Ishikawa (cell line): ENCODE data around the gene TELO2.

ENCODE experiments used
- CEBPB ChIP-seq: IDR thresholded peaks from 2 replicates; pipeline ENCODE4 v1.6.1; 2012
- CREB1 ChIP-seq: IDR thresholded peaks from 2 replicates; pipeline ENCODE4 v1.6.1; 2012; ENCODE audit warnings: low read depth
- EGR1 ChIP-seq: IDR thresholded peaks from 2 replicates; pipeline ENCODE4 v1.6.1; 2012
- EP300 ChIP-seq: IDR thresholded peaks from 2 replicates; pipeline ENCODE4 v1.6.1; 2012; ENCODE audit warnings: borderline replicate concordance
- FOXM1 ChIP-seq: IDR thresholded peaks from 2 replicates; pipeline ENCODE4 v1.6.1; 2012; ENCODE audit warnings: low read depth, borderline replicate concordance
- NFIC ChIP-seq: IDR thresholded peaks from 2 replicates; pipeline ENCODE4 v1.6.1; 2012
- RAD21 ChIP-seq: IDR thresholded peaks from 2 replicates; pipeline ENCODE4 v1.6.1; 2012; ENCODE audit warnings: low read depth
- REST ChIP-seq: IDR thresholded peaks from 2 replicates; pipeline ENCODE4 v1.6.1; 2012; ENCODE audit warnings: low read depth, mild to moderate bottlenecking
- TAF1 ChIP-seq: IDR thresholded peaks from 2 replicates; pipeline ENCODE4 v1.6.1; 2012; ENCODE audit warnings: low read depth, mild to moderate bottlenecking
- TCF12 ChIP-seq: IDR thresholded peaks from 2 replicates; pipeline ENCODE4 v1.6.1; 2012; ENCODE audit warnings: low read depth
- TEAD4 ChIP-seq: IDR thresholded peaks from 2 replicates; pipeline ENCODE4 v1.6.1; 2012
- YY1 ChIP-seq: IDR thresholded peaks from 2 replicates; pipeline ENCODE4 v1.6.1; 2012; ENCODE audit warnings: low read depth
- ZBTB7A ChIP-seq: IDR thresholded peaks from 2 replicates; pipeline ENCODE4 v1.6.1; 2012; ENCODE audit warnings: low read depth
- TF ChIP-seq, protein P1 (sequence below): IDR thresholded peaks from 2 replicates; pipeline ENCODE4 v1.6.1; 2012
- TF ChIP-seq, protein P2 (sequence below): IDR thresholded peaks from 2 replicates; pipeline ENCODE4 v1.6.1; 2012

TELO2 gene

GRCh38 chr16:1550069-1550468 is 56.9 kb downstream of the TELO2 start:
- TF ChIP-seq, protein P1, sequence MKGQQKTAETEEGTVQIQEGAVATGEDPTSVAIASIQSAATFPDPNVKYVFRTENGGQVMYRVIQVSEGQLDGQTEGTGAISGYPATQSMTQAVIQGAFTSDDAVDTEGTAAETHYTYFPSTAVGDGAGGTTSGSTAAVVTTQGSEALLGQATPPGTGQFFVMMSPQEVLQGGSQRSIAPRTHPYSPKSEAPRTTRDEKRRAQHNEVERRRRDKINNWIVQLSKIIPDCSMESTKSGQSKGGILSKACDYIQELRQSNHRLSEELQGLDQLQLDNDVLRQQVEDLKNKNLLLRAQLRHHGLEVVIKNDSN = no peak
- TF ChIP-seq TEAD4 = no peak
- no peak for TF ChIP-seq ZBTB7A
- TF ChIP-seq NFIC = no peak
- no peak for TF ChIP-seq YY1
- TF ChIP-seq EP300 = no peak
- no peak for TF ChIP-seq EGR1
- no peak for TF ChIP-seq FOXM1
- no peak for TF ChIP-seq TAF1
- no peak for TF ChIP-seq CEBPB
- no peak for TF ChIP-seq RAD21
- TF ChIP-seq CREB1 = no peak
- TF ChIP-seq TCF12 = no peak
- TF ChIP-seq, protein P2, sequence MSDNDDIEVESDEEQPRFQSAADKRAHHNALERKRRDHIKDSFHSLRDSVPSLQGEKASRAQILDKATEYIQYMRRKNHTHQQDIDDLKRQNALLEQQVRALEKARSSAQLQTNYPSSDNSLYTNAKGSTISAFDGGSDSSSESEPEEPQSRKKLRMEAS = no peak
- no peak for TF ChIP-seq REST

- TF ChIP-seq TAF1 = no peak
- no peak for TF ChIP-seq CREB1
- TF ChIP-seq TCF12 = no peak
- TF ChIP-seq FOXM1 = no peak
- TF ChIP-seq ZBTB7A = no peak
- no peak for TF ChIP-seq EP300
- TF ChIP-seq REST = no peak
- TF ChIP-seq EGR1 = no peak
- no peak for TF ChIP-seq YY1
- TF ChIP-seq, protein P2 = no peak
- TF ChIP-seq CEBPB = no peak
- TF ChIP-seq, protein P1 = no peak
Measured at GRCh38 chr16:1550696-1551095, 57.5 kb downstream of the TELO2 start.

GRCh38 chr16:1551166-1551565 is 58.0 kb downstream of the TELO2 start:
- TF ChIP-seq CREB1 (no peak), FOXM1 (no peak), RAD21 (no peak), TEAD4 (no peak), TAF1 (no peak), TCF12 (no peak), EP300 (no peak)
- TF ChIP-seq, protein P2 = no peak

DNA sequence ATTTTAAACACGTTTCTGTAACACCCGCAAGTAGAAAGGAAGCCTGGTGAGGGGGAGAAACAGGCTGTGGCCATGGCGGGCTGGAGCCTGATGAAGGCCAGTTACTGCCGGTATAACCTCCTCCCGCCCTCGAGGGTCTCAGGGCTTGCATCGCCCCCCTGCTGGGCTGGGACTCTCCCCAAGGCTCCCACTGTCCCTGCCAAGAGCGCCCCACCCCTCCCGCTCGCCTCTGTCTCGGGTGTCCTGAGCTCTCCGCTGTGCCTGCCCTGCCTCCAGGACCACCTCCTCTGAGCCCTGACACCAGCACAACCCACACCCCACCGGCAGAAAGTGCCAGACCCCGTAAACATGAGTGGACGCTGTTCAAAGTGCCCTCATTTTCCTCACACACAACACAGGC is 59.0 kb downstream of the TELO2 start:
- TF ChIP-seq NFIC (no peak), EGR1 (no peak), CEBPB (no peak), TCF12 (no peak), TAF1 (no peak), EP300 (no peak), FOXM1 (no peak), ZBTB7A (no peak), RAD21 (no peak), TEAD4 (no peak)
- TF ChIP-seq, protein P1 = no peak

DNA sequence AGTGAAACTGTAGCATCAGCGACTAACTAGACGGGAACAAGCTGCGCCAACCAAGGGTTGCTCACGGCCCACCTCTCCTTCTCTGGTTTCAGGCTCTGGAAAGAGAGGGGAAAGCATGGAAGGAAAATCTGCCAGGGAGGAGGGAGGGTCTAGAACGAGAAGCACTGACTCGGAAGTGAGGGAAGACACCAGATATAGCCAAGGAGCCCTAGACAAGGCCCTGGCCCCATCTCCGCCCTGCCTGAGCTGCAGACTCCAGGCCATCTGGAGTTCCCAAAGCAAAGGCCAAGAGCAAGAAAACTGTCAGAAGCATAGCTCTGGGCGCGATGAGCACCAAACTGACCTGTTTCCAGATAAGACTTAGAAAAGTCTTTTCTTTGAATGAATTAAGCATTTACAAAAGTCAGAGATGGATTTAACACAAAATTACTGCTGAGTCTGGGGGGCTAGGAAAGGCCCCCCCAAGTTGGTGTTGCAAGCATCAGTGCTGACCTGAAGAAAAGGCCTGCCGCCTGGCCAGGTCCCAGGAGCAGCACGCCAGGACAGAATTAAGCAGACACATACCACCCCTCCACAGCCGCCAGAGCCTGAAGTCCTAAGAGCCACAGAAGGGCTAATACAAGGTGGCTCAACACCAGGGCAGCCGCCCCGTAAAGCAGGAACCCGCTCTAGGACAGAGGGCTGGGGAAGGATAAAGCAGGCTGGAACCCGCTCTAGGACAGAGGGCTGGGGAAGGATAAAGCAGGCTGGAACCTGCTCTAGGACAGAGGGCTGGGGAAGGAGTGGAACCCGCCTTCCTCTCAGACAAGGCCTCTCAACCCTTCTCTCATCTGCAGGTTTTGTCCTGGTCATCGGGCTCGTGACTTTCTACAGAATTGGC is 61.0 kb downstream of the TELO2 start:
- TF ChIP-seq EGR1 = no peak
